HEK293 (cell line): Measurements from ENCODE around the gene TMEM151B.

Experiments
- CTCF ChIA-PET: fragments of 350-600 bp; formaldehyde crosslinking; extraction: SDS; loops from one replicate; lab custom pipeline; 2021; ENCODE audit warnings: antibody characterized with exemption; lab: Yijun Ruan, JAX
- POLR2A ChIA-PET: fragments of 300-600 bp; formaldehyde crosslinking; extraction: SDS; loops from one replicate; lab custom pipeline; 2020; ENCODE audit warnings: antibody characterized with exemption, inconsistent platforms; lab: Yijun Ruan, JAX
- H3K27ac ChIP-seq: fragments of 200-500 bp; sonication (Bioruptor generic); 2 replicates; pipeline ENCODE4 v1.5.1; 2014; ENCODE audit warnings: low read depth, low read length, control low read depth, inconsistent platforms; ENCODE audit errors: extremely low read depth
- H3K36me3 ChIP-seq, 2 experiments: fragments of 200-500 bp in 1 of 2; sonication (Bioruptor generic) in 1 of 2; 1 replicate in 1 of 2; 2 replicates in 1 of 2; pipeline ENCODE4 v1.5.1; 2014 to 2017; ENCODE audit warnings: inconsistent platforms in 2 of 2, low read length in 2 of 2; ENCODE audit not compliant: control insufficient read depth in 2 of 2, insufficient read depth in 1 of 2
- H3K4me1 ChIP-seq: fragments of 200-500 bp; sonication (Bioruptor generic); 2 replicates; pipeline ENCODE4 v1.5.1; 2014; ENCODE audit warnings: mild to moderate bottlenecking, low read length, inconsistent platforms; ENCODE audit not compliant: control insufficient read depth, insufficient read depth
- H3K4me3 ChIP-seq: 2 replicates; pipeline ENCODE4 v1.5.1; 2011; ENCODE audit warnings: low read depth, mild to moderate bottlenecking, control low read depth, low read length, moderate library complexity
- H3K9me3 ChIP-seq: fragments of 200-500 bp; sonication (Bioruptor generic); 2 replicates; pipeline ENCODE4 v1.5.1; 2014; ENCODE audit warnings: low read depth, low read length, inconsistent platforms; ENCODE audit not compliant: control insufficient read depth, insufficient read depth
- BCL11A ChIP-seq: fragments of 450-650 bp; formaldehyde crosslinking; IDR thresholded peaks from 2 replicates; pipeline ENCODE4 v1.5.1; 2016; ENCODE audit warnings: low read depth, missing biosample characterization, missing genetic modification characterization
- EGR2 ChIP-seq: fragments of 450-650 bp; formaldehyde crosslinking; IDR thresholded peaks from 2 replicates; pipeline ENCODE4 v1.5.1; 2016; ENCODE audit warnings: low read depth, missing biosample characterization, missing genetic modification characterization
- GLIS1 ChIP-seq: fragments of 450-650 bp; formaldehyde crosslinking; IDR thresholded peaks from 2 replicates; pipeline ENCODE4 v1.5.1; 2016; ENCODE audit warnings: missing biosample characterization, missing genetic modification characterization
- GLIS2 ChIP-seq: fragments of 450-650 bp; formaldehyde crosslinking; IDR thresholded peaks from 2 replicates; pipeline ENCODE4 v1.5.1; 2016; ENCODE audit warnings: missing biosample characterization, missing genetic modification characterization
- KLF7 ChIP-seq: fragments of 450-650 bp; formaldehyde crosslinking; IDR thresholded peaks from 2 replicates; pipeline ENCODE4 v1.5.1; 2016; ENCODE audit warnings: missing biosample characterization, missing genetic modification characterization, borderline replicate concordance
- REPIN1 ChIP-seq: fragments of 450-650 bp; formaldehyde crosslinking; IDR thresholded peaks from 2 replicates; pipeline ENCODE4 v1.5.1; 2017; ENCODE audit warnings: missing biosample characterization, missing genetic modification characterization, low read depth
- SALL2 ChIP-seq: fragments of 450-650 bp; formaldehyde crosslinking; IDR thresholded peaks from 2 replicates; pipeline ENCODE4 v1.5.0; 2017; ENCODE audit warnings: missing biosample characterization, mild to moderate bottlenecking, missing genetic modification characterization, borderline replicate concordance
- SP3 ChIP-seq: fragments of 450-650 bp; formaldehyde crosslinking; IDR thresholded peaks from 2 replicates; pipeline ENCODE4 v1.5.1; 2016; ENCODE audit warnings: missing biosample characterization, missing genetic modification characterization
- ZBTB48 ChIP-seq: fragments of 450-650 bp; formaldehyde crosslinking; IDR thresholded peaks from 2 replicates; pipeline ENCODE4 v1.5.1; 2016; ENCODE audit warnings: missing biosample characterization, missing genetic modification characterization
- ZBTB7A ChIP-seq: fragments of 450-650 bp; formaldehyde crosslinking; IDR thresholded peaks from 2 replicates; pipeline ENCODE4 v1.5.1; 2016; ENCODE audit warnings: low read depth, missing biosample characterization, missing genetic modification characterization
- ZFP69B ChIP-seq: fragments of 450-650 bp; formaldehyde crosslinking; IDR thresholded peaks from 2 replicates; pipeline ENCODE4 v1.5.1; 2016; ENCODE audit warnings: missing biosample characterization, missing genetic modification characterization
- ZIC2 ChIP-seq: fragments of 450-650 bp; formaldehyde crosslinking; IDR thresholded peaks from 2 replicates; pipeline ENCODE4 v1.5.1; 2016; ENCODE audit warnings: missing biosample characterization, missing genetic modification characterization
- ZNF133 ChIP-seq: fragments of 450-650 bp; formaldehyde crosslinking; IDR thresholded peaks from 2 replicates; pipeline ENCODE4 v1.5.1; 2016; ENCODE audit warnings: missing biosample characterization, missing genetic modification characterization
- ZNF140 ChIP-seq: fragments of 450-650 bp; formaldehyde crosslinking; IDR thresholded peaks from 2 replicates; pipeline ENCODE4 v1.5.1; 2016; ENCODE audit warnings: missing biosample characterization, missing genetic modification characterization
- ZNF146 ChIP-seq: fragments of 450-650 bp; formaldehyde crosslinking; IDR thresholded peaks from 2 replicates; pipeline ENCODE4 v1.5.1; 2016; ENCODE audit warnings: missing biosample characterization, missing genetic modification characterization
- ZNF155 ChIP-seq: fragments of 450-650 bp; formaldehyde crosslinking; IDR thresholded peaks from 2 replicates; pipeline ENCODE4 v1.5.1; 2016; ENCODE audit warnings: missing biosample characterization, missing genetic modification characterization
- ZNF157 ChIP-seq: fragments of 450-650 bp; formaldehyde crosslinking; IDR thresholded peaks from 2 replicates; pipeline ENCODE4 v1.5.1; 2016; ENCODE audit warnings: missing biosample characterization, missing genetic modification characterization
- ZNF518A ChIP-seq: fragments of 450-650 bp; formaldehyde crosslinking; conservative IDR thresholded peaks from 2 replicates; pipeline ENCODE4 v1.5.1; 2016; ENCODE audit warnings: low read depth, missing biosample characterization, missing genetic modification characterization
- ZNF629 ChIP-seq: fragments of 450-650 bp; formaldehyde crosslinking; IDR thresholded peaks from 2 replicates; pipeline ENCODE4 v1.5.1; 2017; ENCODE audit warnings: missing biosample characterization, missing genetic modification characterization
- ZNF707 ChIP-seq: fragments of 450-650 bp; formaldehyde crosslinking; IDR thresholded peaks from 2 replicates; pipeline ENCODE4 v1.5.1; 2016; ENCODE audit warnings: missing biosample characterization, missing genetic modification characterization
- ZNF830 ChIP-seq: fragments of 450-650 bp; IDR thresholded peaks from 2 replicates; pipeline ENCODE4 v1.5.0; 2018; ENCODE audit warnings: missing biosample characterization, missing genetic modification characterization, low read depth, mild to moderate bottlenecking, moderate library complexity
- ZNF843 ChIP-seq: fragments of 450-650 bp; formaldehyde crosslinking; IDR thresholded peaks from 2 replicates; pipeline ENCODE4 v1.5.1; 2016; ENCODE audit warnings: missing biosample characterization, missing genetic modification characterization
- TF ChIP-seq, protein P1 (sequence below): fragments of 450-650 bp; formaldehyde crosslinking; IDR thresholded peaks from 2 replicates; pipeline ENCODE4 v1.5.1; 2016; ENCODE audit warnings: missing biosample characterization, missing genetic modification characterization

Gene TMEM151B

GRCh38 chr6:44227148-44227793, 43.0 kb upstream of the TMEM151B start:
- ChIA-PET CTCF (interaction anchor here (0.5 to 11.1 kb wide), 8 partner anchors 8 to 128 kb away, joined by 3 to 148 read pairs (median 6); no protein-coding TSS in a partner anchor), POLR2A (interaction anchor here (1.0 to 2.0 kb wide), 3 partner anchors 10 to 28 kb away, joined by 3 to 14 read pairs (median 4); partner anchors contain the start of gene HSP90AB1)
- H3K9me3 ChIP-seq, result no peaks in the 10 kb centered on the region
- H3K4me3 ChIP-seq, result no peak overlapping the region
- H3K27ac ChIP-seq, result no peak overlapping the region
- peaks cover 18% of the 10 kb centered on the region for H3K4me1 ChIP-seq
- no peak for TF ChIP-seq ZNF157 (tag by site-specific recombination)
- TF ChIP-seq ZIC2 (tag by site-specific recombination), result peak; percentile 16; the same call in 1 of the 2 replicates
- no peak for TF ChIP-seq ZNF155 (tag by site-specific recombination)
- TF ChIP-seq REPIN1 (tag by site-specific recombination), result no peak
- no peak for TF ChIP-seq SALL2 (tag by site-specific recombination)
- no peak for TF ChIP-seq ZNF707
- TF ChIP-seq ZBTB48 (tag by site-specific recombination), result peak; percentile 70; the same call in 1 of the 2 replicates
- TF ChIP-seq ZFP69B (tag by site-specific recombination), result no peak
- TF ChIP-seq GLIS2 (tag by site-specific recombination), result peak; percentile 37; the same call in 1 of the 2 replicates
- no peak for TF ChIP-seq ZNF629 (tag by site-specific recombination)
- TF ChIP-seq GLIS1, result peak; percentile 73
- TF ChIP-seq ZNF133 (tag by site-specific recombination), result no peak
- TF ChIP-seq, all 188 proteins: peak for 4
- peaks cover 0 to 40% of the 10 kb centered on the region in 2 experiments; a peak in 2 of 3 replicates for H3K36me3 ChIP-seq

- ChIA-PET CTCF (interaction anchor here (0.5 to 11.1 kb wide), 8 partner anchors 8 to 128 kb away, joined by 3 to 148 read pairs (median 6); no protein-coding TSS in a partner anchor), POLR2A (interaction anchor here (0.6 to 2.0 kb wide), 3 partner anchors 9 to 21 kb away, joined by 4 to 14 read pairs (median 4); partner anchors contain the start of gene HSP90AB1)
- TF ChIP-seq ZIC2 (tag by site-specific recombination), result no peak
- TF ChIP-seq ZNF830 (tag by site-specific recombination), result no peak
- no peak for TF ChIP-seq ZNF146
- no peak for TF ChIP-seq ZNF843 (tag by site-specific recombination)
- no peak for TF ChIP-seq KLF7
- TF ChIP-seq BCL11A (tag by site-specific recombination), result no peak
- TF ChIP-seq, protein P1, sequence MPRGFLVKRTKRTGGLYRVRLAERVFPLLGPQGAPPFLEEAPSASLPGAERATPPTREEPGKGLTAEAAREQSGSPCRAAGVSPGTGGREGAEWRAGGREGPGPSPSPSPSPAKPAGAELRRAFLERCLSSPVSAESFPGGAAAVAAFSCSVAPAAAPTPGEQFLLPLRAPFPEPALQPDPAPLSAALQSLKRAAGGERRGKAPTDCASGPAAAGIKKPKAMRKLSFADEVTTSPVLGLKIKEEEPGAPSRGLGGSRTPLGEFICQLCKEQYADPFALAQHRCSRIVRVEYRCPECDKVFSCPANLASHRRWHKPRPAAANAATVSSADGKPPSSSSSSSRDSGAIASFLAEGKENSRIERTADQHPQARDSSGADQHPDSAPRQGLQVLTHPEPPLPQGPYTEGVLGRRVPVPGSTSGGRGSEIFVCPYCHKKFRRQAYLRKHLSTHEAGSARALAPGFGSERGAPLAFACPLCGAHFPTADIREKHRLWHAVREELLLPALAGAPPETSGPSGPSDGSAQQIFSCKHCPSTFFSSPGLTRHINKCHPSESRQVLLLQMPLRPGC, result no peak
- TF ChIP-seq SP3 (tag by site-specific recombination), result no peak
- no peak for TF ChIP-seq ZNF629 (tag by site-specific recombination)
- TF ChIP-seq ZNF140 (tag by site-specific recombination), result no peak
- no peak for TF ChIP-seq EGR2 (tag by site-specific recombination)
- TF ChIP-seq ZBTB7A, result no peak
- no peak for TF ChIP-seq ZNF518A (tag by site-specific recombination)
- H3K9me3 ChIP-seq, result no peaks in the 10 kb centered on the region
- no peak overlapping the region for H3K27ac ChIP-seq
- H3K4me1 ChIP-seq, result peaks cover 13% of the 10 kb centered on the region
- H3K4me3 ChIP-seq, result no peak overlapping the region
- H3K36me3 ChIP-seq, result peaks cover 0 to 47% of the 10 kb centered on the region in 2 experiments; a peak in 2 of 3 replicates
These were observed 42.2 kb upstream of the TMEM151B start for GRCh38 chr6:44228031-44228430.
